GM23248 (cell line): ENCODE data around the gene LCE1E.

Experiments used
- EZH2 ChIP-seq: fragments of 200-600 bp; sonication (generic); IDR thresholded peaks from 2 replicates; pipeline ENCODE4 v1.6.1; 2018; ENCODE audit warnings: antibody characterized with exemption, mild to moderate bottlenecking; ENCODE audit not compliant: insufficient read depth, poor library complexity, severe bottlenecking
- EZH2phosphoT487 ChIP-seq: fragments of 200-600 bp; sonication (generic); IDR thresholded peaks from 2 replicates; pipeline ENCODE4 v1.6.1; 2018; ENCODE audit warnings: antibody characterized with exemption, moderate library complexity, mild to moderate bottlenecking, low read depth; ENCODE audit not compliant: insufficient read depth

- TF ChIP-seq EZH2 (no peak), EZH2phosphoT487 (no peak)
These were observed 31.3 kb downstream of the LCE1E start for GRCh38 chr1:152817309-152817708.
